BLaER1 treated with 17β-estradiol and CSF1 and Interleukin-3, amounts not matched to agents 10 nM and 100 nM (cell line): ENCODE results near the gene SLC7A5.

Source experiments
- H3K27ac ChIP-seq, 11 experiments: shearing (Covaris generic); formaldehyde crosslinking; 2 replicates each; pipeline ENCODE4 v1.8.1; 2022
- H3K27me3 ChIP-seq, 11 experiments: shearing (Covaris generic); formaldehyde crosslinking; 2 replicates each; pipeline ENCODE4 v1.8.1; 2022
- H3K36me3 ChIP-seq, 11 experiments: shearing (Covaris generic); formaldehyde crosslinking; 2 replicates each; pipeline ENCODE4 v1.8.1; 2022
- H3K4me1 ChIP-seq, 10 experiments: shearing (Covaris generic); formaldehyde crosslinking; 2 replicates each; pipeline ENCODE4 v1.8.1; 2022
- H3K4me2 ChIP-seq, 11 experiments: shearing (Covaris generic); formaldehyde crosslinking; 2 replicates each; pipeline ENCODE4 v1.8.1; 2022
- H3K4me3 ChIP-seq, 10 experiments: shearing (Covaris generic); formaldehyde crosslinking; 2 replicates each; pipeline ENCODE4 v1.8.1; 2022
- H3K9ac ChIP-seq, 11 experiments: shearing (Covaris generic); formaldehyde crosslinking; 2 replicates each; pipeline ENCODE4 v1.8.1; 2022
- H3K9me3 ChIP-seq, 11 experiments: shearing (Covaris generic); formaldehyde crosslinking; replicated peaks in 1 of 11; 2 replicates each; pipeline ENCODE4 v1.8.1; 2022
- H4K20me1 ChIP-seq, 11 experiments: shearing (Covaris generic); formaldehyde crosslinking; 2 replicates each; pipeline ENCODE4 v1.8.1; 2022
- Cebpa-rat ChIP-seq, 11 experiments: shearing (Covaris generic); IDR thresholded peaks; 2 replicates each; pipeline ENCODE4 v1.8.1; 2022

SLC7A5 gene

GRCh38 chr16:87809150-87809902, 60.0 kb downstream of the SLC7A5 start:
- Histone ChIP-seq H3K4me2 (peak overlapping the region; percentile 74 to 98 (median 91)), H3K9ac (peak overlapping the region in 9 of 11 experiments; percentile 36 to 89 (median 79); a peak in 17 of 22 replicates), H3K27me3 (no peaks in the 10 kb centered on the region), H3K36me3 (no peaks in the 10 kb centered on the region), H3K4me1 (peaks cover 50 to 97% (median 86%) of the 10 kb centered on the region in 10 experiments), H4K20me1 (no peaks in the 10 kb centered on the region), H3K4me3 (peak overlapping the region in 7 of 10 experiments; percentile 5 to 44 (median 35); a peak in 9 of 20 replicates), H3K27ac (peak overlapping the region in 10 of 11 experiments; percentile 1 to 97 (median 90); a peak in 19 of 22 replicates), H3K9me3 (no peaks in the 10 kb centered on the region)
- peak in 1 of 11 experiments; percentile 53; a peak in 1 of 22 replicates for TF ChIP-seq Cebpa-rat (IDR thresholded peaks at IDR 0.05)

GRCh38 chr16:87808108-87808507, 61.2 kb downstream of the SLC7A5 start:
- H4K20me1 ChIP-seq = no peaks in the 10 kb centered on the region
- peaks cover 0 to 9% (median 0%) of the 10 kb centered on the region in 11 experiments; a peak in 2 of 22 replicates for H3K27me3 ChIP-seq
- H3K4me3 ChIP-seq = no peak overlapping the region
- H3K36me3 ChIP-seq = no peaks in the 10 kb centered on the region
- H3K4me1 ChIP-seq = peaks cover 50 to 100% (median 98%) of the 10 kb centered on the region in 10 experiments
- peaks cover 0 to 3% (median 0%) of the 10 kb centered on the region in 11 experiments; a peak in 2 of 22 replicates for H3K9me3 ChIP-seq
- peak overlapping the region in 6 of 11 experiments; percentile 76 to 89 (median 84); a peak in 10 of 22 replicates for H3K9ac ChIP-seq
- peak overlapping the region in 8 of 11 experiments; percentile 86 to 97 (median 92); a peak in 16 of 22 replicates for H3K27ac ChIP-seq
- TF ChIP-seq Cebpa-rat (IDR thresholded peaks at IDR 0.05) = peak in 1 of 11 experiments; percentile 8; a peak in 1 of 22 replicates
- H3K4me2 ChIP-seq = peak overlapping the region; percentile 74 to 98 (median 91); a peak in 21 of 22 replicates

GRCh38 chr16:87806641-87807546, 62.4 kb downstream of the SLC7A5 start:
- peak in 6 of 11 experiments; percentile 38 to 99 (median 90); a peak in 9 of 22 replicates for TF ChIP-seq Cebpa-rat (IDR thresholded peaks at IDR 0.05)
- Histone ChIP-seq H3K36me3 (no peaks in the 10 kb centered on the region), H4K20me1 (no peaks in the 10 kb centered on the region), H3K9ac (peak overlapping the region; percentile 58 to 89 (median 77); a peak in 21 of 22 replicates), H3K4me3 (peak overlapping the region; percentile 33 to 66 (median 54)), H3K27me3 (peaks cover 0 to 22% (median 0%) of the 10 kb centered on the region in 11 experiments; a peak in 4 of 22 replicates), H3K27ac (peak overlapping the region; percentile 34 to 97 (median 88); a peak in 21 of 22 replicates), H3K4me1 (peaks cover 61 to 100% (median 100%) of the 10 kb centered on the region in 10 experiments), H3K9me3 (peaks cover 0 to 3% (median 0%) of the 10 kb centered on the region in 11 experiments; a peak in 2 of 22 replicates), H3K4me2 (peak overlapping the region; percentile 78 to 98 (median 93))

- TF ChIP-seq Cebpa-rat (IDR thresholded peaks at IDR 0.05) = no peak
- H3K9me3 ChIP-seq = peaks cover 0 to 3% (median 0%) of the 10 kb centered on the region in 11 experiments; a peak in 2 of 22 replicates
- H3K36me3 ChIP-seq = no peaks in the 10 kb centered on the region
- peak overlapping the region; percentile 33 to 66 (median 54) for H3K4me3 ChIP-seq
- H3K4me1 ChIP-seq = peaks cover 67 to 100% (median 100%) of the 10 kb centered on the region in 10 experiments
- H3K27me3 ChIP-seq = peaks cover 0 to 28% (median 0%) of the 10 kb centered on the region in 11 experiments; a peak in 4 of 22 replicates
- H3K9ac ChIP-seq = peak overlapping the region; percentile 58 to 89 (median 77); a peak in 21 of 22 replicates
- H3K4me2 ChIP-seq = peak overlapping the region; percentile 78 to 98 (median 93)
- no peaks in the 10 kb centered on the region for H4K20me1 ChIP-seq
- peak overlapping the region; percentile 34 to 97 (median 88); a peak in 21 of 22 replicates for H3K27ac ChIP-seq
Observed at GRCh38 chr16:87806261-87806640, 63.1 kb downstream of the SLC7A5 start.

- Histone ChIP-seq H3K9ac (peak overlapping the region in 6 of 11 experiments; percentile 59 to 89 (median 84); a peak in 12 of 22 replicates), H3K4me2 (peak overlapping the region in 10 of 11 experiments; percentile 56 to 98 (median 91); a peak in 19 of 22 replicates), H3K36me3 (no peaks in the 10 kb centered on the region), H3K27ac (peak overlapping the region in 8 of 11 experiments; percentile 55 to 97 (median 92); a peak in 15 of 22 replicates), H3K4me1 (peaks cover 45 to 91% (median 86%) of the 10 kb centered on the region in 10 experiments), H3K27me3 (peaks cover 0 to 31% (median 0%) of the 10 kb centered on the region in 11 experiments; a peak in 4 of 22 replicates), H3K9me3 (peaks cover 0 to 3% (median 0%) of the 10 kb centered on the region in 11 experiments; a peak in 2 of 22 replicates), H4K20me1 (no peaks in the 10 kb centered on the region), H3K4me3 (no peak overlapping the region; a peak in 1 of 20 replicates)
- TF ChIP-seq Cebpa-rat (IDR thresholded peaks at IDR 0.05) = no peak
Observed at GRCh38 chr16:87803385-87803784, 65.9 kb downstream of the SLC7A5 start.

DNA sequence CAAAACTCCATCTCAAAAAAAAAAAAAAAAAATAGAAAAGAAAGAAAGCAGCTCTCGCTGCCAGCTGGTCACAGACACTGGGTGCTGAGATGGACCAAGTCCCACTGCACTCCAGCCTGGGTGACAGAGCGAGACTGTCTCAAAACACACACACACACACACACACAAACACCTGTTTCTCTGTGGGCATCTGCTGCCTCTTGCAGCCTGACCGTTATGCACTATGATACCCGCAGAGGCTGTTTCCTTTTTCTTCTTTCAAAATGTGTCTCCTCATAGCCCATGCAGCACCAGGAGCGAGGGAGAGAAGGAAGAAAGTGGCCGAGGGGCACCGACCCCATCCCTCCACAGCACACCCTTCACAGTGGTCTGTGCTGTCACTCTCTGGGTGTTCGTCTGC, 66.6 kb downstream of the SLC7A5 start:
- TF ChIP-seq Cebpa-rat (IDR thresholded peaks at IDR 0.05) = no peak
- no peaks in the 10 kb centered on the region for H4K20me1 ChIP-seq
- peak overlapping the region; percentile 55 to 98 (median 91) for H3K4me2 ChIP-seq
- peaks cover 40 to 87% (median 80%) of the 10 kb centered on the region in 10 experiments for H3K4me1 ChIP-seq
- peak overlapping the region in 2 of 10 experiments; percentile 11 to 35; a peak in 2 of 20 replicates for H3K4me3 ChIP-seq
- H3K9me3 ChIP-seq = peaks cover 0 to 3% (median 0%) of the 10 kb centered on the region in 11 experiments; a peak in 2 of 22 replicates
- H3K27me3 ChIP-seq = peaks cover 0 to 31% (median 0%) of the 10 kb centered on the region in 11 experiments; a peak in 4 of 22 replicates
- peak overlapping the region in 8 of 11 experiments; percentile 55 to 97 (median 92); a peak in 17 of 22 replicates for H3K27ac ChIP-seq
- peak overlapping the region in 8 of 11 experiments; percentile 44 to 89 (median 72); a peak in 16 of 22 replicates for H3K9ac ChIP-seq
- H3K36me3 ChIP-seq = no peaks in the 10 kb centered on the region

GRCh38 chr16:87801679-87802259, 67.5 kb downstream of the SLC7A5 start:
- peaks cover 0 to 3% (median 0%) of the 10 kb centered on the region in 11 experiments; a peak in 2 of 22 replicates for H3K9me3 ChIP-seq
- peak overlapping the region in 10 of 11 experiments; percentile 13 to 89 (median 60); a peak in 16 of 22 replicates for H3K9ac ChIP-seq
- H3K4me1 ChIP-seq = peaks cover 32 to 86% (median 75%) of the 10 kb centered on the region in 10 experiments
- TF ChIP-seq Cebpa-rat (IDR thresholded peaks at IDR 0.05) = no peak
- H3K27ac ChIP-seq = peak overlapping the region in 8 of 11 experiments; percentile 55 to 97 (median 92); a peak in 17 of 22 replicates
- H3K4me2 ChIP-seq = peak overlapping the region; percentile 55 to 98 (median 91)
- H4K20me1 ChIP-seq = no peaks in the 10 kb centered on the region
- H3K4me3 ChIP-seq = peak overlapping the region in 4 of 10 experiments; percentile 3 to 35 (median 20); a peak in 5 of 20 replicates
- peaks cover 0 to 31% (median 0%) of the 10 kb centered on the region in 11 experiments; a peak in 4 of 22 replicates for H3K27me3 ChIP-seq
- no peaks in the 10 kb centered on the region for H3K36me3 ChIP-seq
